Sigmoid colon (tissue), 7 donors: ENCODE data around the gene YIPF3. TPM values are rescaled to one million over a fixed set of nuclear protein-coding genes. Genes with fewer than 3 reads are reported as not detected.

ENCODE experiments used
- DNase-seq: peaks from one replicate; pipeline ENCODE4 v3.0.0-alpha.2; 2019
- H3K27ac ChIP-seq, 4 donors: fragments of 200-600 bp; sonication (generic); one replicate each; pipeline ENCODE4 v1.5.1; 2016 to 2019; ENCODE audit warnings: mild to moderate bottlenecking in 1 of 4
- H3K27me3 ChIP-seq, 3 donors: fragments of 200-600 bp; sonication (generic); one replicate each; pipeline ENCODE4 v1.5.1; 2019; ENCODE audit warnings: mild to moderate bottlenecking in 1 of 3
- H3K36me3 ChIP-seq, 4 donors: fragments of 200-600 bp; sonication (generic); one replicate each; pipeline ENCODE4 v1.5.1; 2016 to 2019
- H3K4me1 ChIP-seq, 4 donors: fragments of 200-600 bp; sonication (generic); one replicate each; pipeline ENCODE4 v1.5.1; 2017 to 2019
- H3K4me3 ChIP-seq, 4 donors: fragments of 200-600 bp; sonication (generic); one replicate each; pipeline ENCODE4 v1.5.1; 2017 to 2019; ENCODE audit warnings: mild to moderate bottlenecking in 2 of 4, moderate library complexity in 1 of 4
- H3K9me3 ChIP-seq, 4 donors: fragments of 200-600 bp in 3 of 4; sonication (generic) in 3 of 4; one replicate each; pipeline versions ENCODE4 v1.5.1 to v1.6.1; 2013 to 2019
- EP300 ChIP-seq, 4 donors: sonication (generic); formaldehyde crosslinking; IDR thresholded peaks; one replicate each; pipeline ENCODE4 v1.6.1; 2017; ENCODE audit warnings: antibody characterized with exemption in 4 of 4
- POLR2A ChIP-seq, 2 donors: fragments of 450-650 bp; IDR thresholded peaks; one replicate each; pipeline ENCODE4 v1.6.1; 2016; ENCODE audit warnings: antibody characterized with exemption in 2 of 2, mild to moderate bottlenecking in 2 of 2, moderate library complexity in 2 of 2
- POLR2AphosphoS5 ChIP-seq, 4 donors: sonication (generic); formaldehyde crosslinking; IDR thresholded peaks; one replicate each; pipeline ENCODE4 v1.6.1; 2017; ENCODE audit warnings: antibody characterized with exemption in 4 of 4
- WGBS, 2 donors: extraction: QIAGEN DNeasy Blood & Tissue Kit; methylation state at CpG; one replicate each; pipeline ENCODE4 v1.1.7; 2013; 5-methylcytosine and 5-hydroxymethylcytosine counted together
- intact Hi-C: fragments of 100-400 bp; cut with DNase I; formaldehyde crosslinking; loops from one replicate; pipeline ENCODE4 v1.15.1; 2023
- polyA plus RNA-seq, 3 donors: library from polyadenylated mRNA; stranded (reverse); fragments of 200-250 nt; gene quantifications; one replicate each; pipeline ENCODE4 v1.2.3, GENCODE V29; 2013
- total RNA-seq, 4 donors: library from RNA; depleted of rRNA; stranded (reverse); fragments of >200 nt; gene quantifications; one replicate each; pipeline ENCODE4 v1.1.0, GENCODE V29; 2016
- TF ChIP-seq, protein P1 (sequence below), 4 experiments: fragments of 450-650 bp in 3 of 4; fragments of 200-600 bp in 1 of 4; IDR thresholded peaks; one replicate each; pipeline ENCODE4 v1.5.1; 2016 to 2019; ENCODE audit warnings: antibody characterized with exemption in 4 of 4, mild to moderate bottlenecking in 3 of 4, moderate library complexity in 2 of 4
- donor health status: healthy with polysubstance abuse.
- donor health status: Bipolar disorder and iron deficiency.
- donor health status: healthy.

Gene YIPF3
- total and polyA plus RNA-seq, 7 donors, result 35.4 to 93.6 (median 65.6) TPM

DNA sequence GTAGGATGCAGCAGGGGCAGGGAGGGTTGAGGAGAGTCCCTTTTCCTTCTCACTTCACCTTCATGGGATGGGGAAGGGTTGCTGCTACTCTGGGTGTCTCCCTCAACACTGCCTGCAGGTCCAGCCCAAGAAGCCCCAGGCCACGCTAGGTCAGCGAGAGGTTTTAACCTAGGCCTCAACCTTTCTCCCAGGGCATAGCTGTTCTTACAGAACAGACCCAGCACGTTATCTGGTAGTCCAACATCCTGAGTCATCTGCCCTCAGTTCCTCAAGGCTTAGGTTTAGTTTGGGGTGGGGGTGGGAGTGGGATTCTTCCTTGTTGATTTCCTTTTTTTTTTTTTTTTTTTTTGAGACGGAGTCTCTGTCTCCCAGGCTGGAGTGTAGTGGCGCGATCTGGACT is 22.4 kb downstream of the YIPF3 start:
- TF ChIP-seq, protein P1, sequence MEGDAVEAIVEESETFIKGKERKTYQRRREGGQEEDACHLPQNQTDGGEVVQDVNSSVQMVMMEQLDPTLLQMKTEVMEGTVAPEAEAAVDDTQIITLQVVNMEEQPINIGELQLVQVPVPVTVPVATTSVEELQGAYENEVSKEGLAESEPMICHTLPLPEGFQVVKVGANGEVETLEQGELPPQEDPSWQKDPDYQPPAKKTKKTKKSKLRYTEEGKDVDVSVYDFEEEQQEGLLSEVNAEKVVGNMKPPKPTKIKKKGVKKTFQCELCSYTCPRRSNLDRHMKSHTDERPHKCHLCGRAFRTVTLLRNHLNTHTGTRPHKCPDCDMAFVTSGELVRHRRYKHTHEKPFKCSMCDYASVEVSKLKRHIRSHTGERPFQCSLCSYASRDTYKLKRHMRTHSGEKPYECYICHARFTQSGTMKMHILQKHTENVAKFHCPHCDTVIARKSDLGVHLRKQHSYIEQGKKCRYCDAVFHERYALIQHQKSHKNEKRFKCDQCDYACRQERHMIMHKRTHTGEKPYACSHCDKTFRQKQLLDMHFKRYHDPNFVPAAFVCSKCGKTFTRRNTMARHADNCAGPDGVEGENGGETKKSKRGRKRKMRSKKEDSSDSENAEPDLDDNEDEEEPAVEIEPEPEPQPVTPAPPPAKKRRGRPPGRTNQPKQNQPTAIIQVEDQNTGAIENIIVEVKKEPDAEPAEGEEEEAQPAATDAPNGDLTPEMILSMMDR (IDR thresholded peaks at IDR 0.05), result no peak
- TF ChIP-seq EP300 (IDR thresholded peaks at IDR 0.05) (no peak), POLR2AphosphoS5 (IDR thresholded peaks at IDR 0.05) (no peak), POLR2A (IDR thresholded peaks at IDR 0.05) (no peak)
- WGBS, 2 donors, result 93 to 97% methylated on average over 6 of the region's 6 CpGs
- Histone ChIP-seq H3K27ac (no peak overlapping the region), H3K9me3 (no peaks in the 10 kb centered on the region), H3K36me3 (peaks cover 11 to 23% (median 13%) of the 10 kb centered on the region in 4 donors), H3K4me1 (peaks cover 0 to 57% (median 48%) of the 10 kb centered on the region in 4 donors), H3K4me3 (no peak overlapping the region), H3K27me3 (no peaks in the 10 kb centered on the region)
- intact Hi-C loops, result no loop called here
- DNase-seq, result no peak

DNA sequence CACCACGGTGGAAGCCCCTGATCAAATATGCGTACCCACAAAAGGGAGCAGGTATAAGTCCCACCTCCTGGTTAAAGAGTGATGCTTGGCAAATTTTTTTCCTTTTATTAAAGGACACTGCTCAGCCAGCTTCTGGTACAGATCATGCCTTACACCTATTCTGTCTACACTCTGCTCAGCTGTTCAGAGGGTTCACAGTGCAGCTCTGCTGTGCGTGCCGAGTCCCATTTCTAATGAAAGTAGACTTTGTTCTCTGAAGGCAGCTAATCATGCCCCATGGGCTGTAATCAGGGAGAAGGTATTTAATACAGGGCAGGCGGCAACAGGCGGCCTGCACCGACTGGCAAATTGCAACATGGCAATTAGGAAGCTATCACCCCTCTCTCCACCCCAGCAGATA is 22.9 kb downstream of the YIPF3 start:
- Histone ChIP-seq H3K27me3 (no peaks in the 10 kb centered on the region), H3K36me3 (peaks cover 6 to 18% (median 8%) of the 10 kb centered on the region in 4 donors), H3K4me3 (no peak overlapping the region), H3K4me1 (peaks cover 0 to 62% (median 51%) of the 10 kb centered on the region in 4 donors), H3K27ac (no peak overlapping the region), H3K9me3 (no peaks in the 10 kb centered on the region)
- no peak for TF ChIP-seq POLR2A (IDR thresholded peaks at IDR 0.05)
- TF ChIP-seq POLR2AphosphoS5 (IDR thresholded peaks at IDR 0.05), result no peak
- TF ChIP-seq EP300 (IDR thresholded peaks at IDR 0.05), result no peak
- TF ChIP-seq, protein P1 (IDR thresholded peaks at IDR 0.05), result no peak
- 92% methylated on average over 7 of the region's 7 CpGs for WGBS, 2 donors
- intact Hi-C loops, result no loop called here
- no peak for DNase-seq

DNA sequence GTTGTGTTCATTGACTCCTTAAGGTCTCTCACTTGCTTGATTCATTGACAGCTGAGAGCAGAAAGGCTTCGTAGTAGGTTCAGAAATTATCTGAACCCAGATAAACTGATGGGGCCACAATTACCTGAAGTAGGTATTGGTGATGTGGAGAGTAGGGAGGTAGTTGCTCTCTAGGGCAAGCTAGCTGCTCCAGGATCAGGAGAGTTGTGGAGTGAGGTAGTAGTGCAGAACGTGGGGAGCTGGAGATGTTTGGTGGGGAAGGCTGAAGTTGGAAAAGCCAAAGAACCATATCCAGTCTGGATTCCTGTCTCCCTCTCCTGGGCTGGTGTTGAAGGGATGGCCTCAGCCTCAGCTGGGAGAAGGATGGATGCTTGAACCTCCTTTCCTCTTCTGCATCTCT is 23.5 kb downstream of the YIPF3 start:
- TF ChIP-seq, protein P1 (IDR thresholded peaks at IDR 0.05), result no peak
- TF ChIP-seq POLR2A (IDR thresholded peaks at IDR 0.05), result no peak
- no peak for TF ChIP-seq POLR2AphosphoS5 (IDR thresholded peaks at IDR 0.05)
- TF ChIP-seq EP300 (IDR thresholded peaks at IDR 0.05), result no peak
- Histone ChIP-seq H3K9me3 (no peaks in the 10 kb centered on the region), H3K36me3 (peaks cover 2 to 12% (median 2%) of the 10 kb centered on the region in 4 donors), H3K4me3 (no peak overlapping the region), H3K27ac (peak overlapping the region in 2 of 4 donors; percentile 68 to 72), H3K4me1 (peaks cover 0 to 65% (median 52%) of the 10 kb centered on the region in 4 donors), H3K27me3 (no peaks in the 10 kb centered on the region)
- DNase-seq, result no peak
- 91 to 92% methylated on average over 2 of the region's 2 CpGs for WGBS, 2 donors
- intact Hi-C loops, result no loop called here

DNA sequence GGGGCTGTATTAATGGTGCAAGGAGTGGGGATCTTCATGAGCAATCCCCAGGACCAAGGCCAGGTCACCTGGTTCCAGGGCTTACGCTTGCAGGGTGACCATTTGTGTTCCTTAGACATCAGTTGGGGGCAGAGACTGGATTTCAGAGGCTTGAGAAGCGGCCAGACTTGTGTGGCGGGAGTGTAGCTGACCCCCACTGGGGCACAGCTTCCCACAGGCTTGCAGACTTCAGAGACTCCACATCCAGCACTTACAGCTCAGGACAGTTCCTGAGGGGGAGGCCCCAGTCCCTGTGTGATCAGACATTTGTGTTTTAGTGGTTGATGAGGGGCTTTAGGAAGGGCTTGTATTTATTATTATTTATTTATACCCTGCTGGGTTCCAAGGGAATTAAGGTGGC is 24.1 kb downstream of the YIPF3 start:
- Histone ChIP-seq H3K27ac (peak overlapping the region; percentile 57 to 72 (median 68)), H3K4me1 (peaks cover 0 to 65% (median 52%) of the 10 kb centered on the region in 4 donors), H3K9me3 (no peaks in the 10 kb centered on the region), H3K27me3 (no peaks in the 10 kb centered on the region), H3K4me3 (no peak overlapping the region), H3K36me3 (peaks cover 0 to 6% (median 0%) of the 10 kb centered on the region in 4 donors)
- 77 to 78% methylated on average over 3 of the region's 3 CpGs for WGBS, 2 donors
- no peak for TF ChIP-seq EP300 (IDR thresholded peaks at IDR 0.05)
- TF ChIP-seq, protein P1 (IDR thresholded peaks at IDR 0.05), result no peak
- TF ChIP-seq POLR2A (IDR thresholded peaks at IDR 0.05), result no peak
- no peak for TF ChIP-seq POLR2AphosphoS5 (IDR thresholded peaks at IDR 0.05)
- intact Hi-C loops, result no loop called here
- DNase-seq, result no peak
